Endothelial cell (in vitro differentiated cells): ENCODE data around the gene ZNF277. TPM values are rescaled to one million over a fixed set of nuclear protein-coding genes. Genes with fewer than 3 reads are reported as not detected.
A peak's percentile ranks its signal among the peaks of the same experiment; 100 is the strongest.

Source experiments
- DNase-seq: peaks from one replicate; pipeline ENCODE4 v3.0.0; 2021; ENCODE audit warnings: low spot score
- H3K27ac Mint-ChIP-seq: one replicate; pipeline ENCODE4 v1.8.0; 2021; ENCODE audit warnings: mixed read lengths, inconsistent platforms; ENCODE audit not compliant: unreplicated experiment
- H3K27me3 Mint-ChIP-seq: one replicate; pipeline ENCODE4 v1.8.0; 2021; ENCODE audit warnings: mild to moderate bottlenecking, moderate library complexity, mixed read lengths, inconsistent platforms; ENCODE audit not compliant: unreplicated experiment
- H3K36me3 Mint-ChIP-seq: one replicate; pipeline ENCODE4 v1.8.0; 2021; ENCODE audit warnings: mild to moderate bottlenecking, low read depth, mixed read lengths, inconsistent platforms; ENCODE audit not compliant: unreplicated experiment
- H3K4me1 Mint-ChIP-seq: one replicate; pipeline ENCODE4 v1.8.0; 2021; ENCODE audit warnings: mild to moderate bottlenecking, mixed read lengths, inconsistent platforms; ENCODE audit not compliant: unreplicated experiment
- H3K4me3 Mint-ChIP-seq: one replicate; pipeline ENCODE4 v1.8.0; 2021; ENCODE audit warnings: mild to moderate bottlenecking, mixed read lengths, inconsistent platforms; ENCODE audit not compliant: unreplicated experiment
- H3K9me3 Mint-ChIP-seq: one replicate; pipeline ENCODE4 v1.8.0; 2021; ENCODE audit warnings: mixed read lengths, inconsistent platforms; ENCODE audit not compliant: unreplicated experiment
- CTCF ChIP-seq: fragments of 200-600 bp; sonication (generic); IDR thresholded peaks from one replicate; pipeline ENCODE4 v1.5.0; 2021; ENCODE audit warnings: antibody characterized with exemption; ENCODE audit not compliant: unreplicated experiment
- total RNA-seq: library from RNA; stranded (reverse); fragmentation: NEBNext Ultra II Directional; extraction: Animal tissue kit (Norgen Biotek cat#: 25700); gene quantifications from one replicate; pipeline ENCODE4 v1.2.1, GENCODE V29; 2021; ENCODE audit not compliant: unreplicated experiment

Gene ZNF277
- total RNA-seq, 1 donor from 2014 or later = 26.1 TPM

GRCh38 chr7:112160771-112161150 lies 45.7 kb upstream of the ZNF277 start:
- peaks cover under 1% of the 10 kb centered on the region for H3K27me3 Mint-ChIP-seq

GRCh38 chr7:112161253-112162141 lies 45.0 kb upstream of the ZNF277 start:
- H3K4me3 Mint-ChIP-seq = no peak overlapping the region
- H3K4me1 Mint-ChIP-seq = peaks cover 43% of the 10 kb centered on the region
- TF ChIP-seq CTCF = no peak

More at GRCh38 chr7:112160771-112161150, 45.7 kb upstream of the ZNF277 start:
- H3K27ac Mint-ChIP-seq = no peak overlapping the region
- H3K4me3 Mint-ChIP-seq = no peak overlapping the region
- TF ChIP-seq CTCF = no peak
- DNase-seq = no peak
- no peaks in the 10 kb centered on the region for H3K9me3 Mint-ChIP-seq
- no peaks in the 10 kb centered on the region for H3K36me3 Mint-ChIP-seq
- peaks cover 43% of the 10 kb centered on the region for H3K4me1 Mint-ChIP-seq

GRCh38 chr7:112162142-112162766 lies 44.2 kb upstream of the ZNF277 start:
- H3K27ac Mint-ChIP-seq = no peak overlapping the region
- peak; percentile 69 for DNase-seq
- peaks cover 1% of the 10 kb centered on the region for H3K27me3 Mint-ChIP-seq
- TF ChIP-seq CTCF = no peak
- peaks cover 43% of the 10 kb centered on the region for H3K4me1 Mint-ChIP-seq
- no peaks in the 10 kb centered on the region for H3K9me3 Mint-ChIP-seq
- H3K36me3 Mint-ChIP-seq = no peaks in the 10 kb centered on the region
- peak overlapping the region; percentile 29 for H3K4me3 Mint-ChIP-seq

More at GRCh38 chr7:112161253-112162141, 45.0 kb upstream of the ZNF277 start:
- no peak for DNase-seq
- H3K27me3 Mint-ChIP-seq = peaks cover 1% of the 10 kb centered on the region
- H3K36me3 Mint-ChIP-seq = no peaks in the 10 kb centered on the region
- no peak overlapping the region for H3K27ac Mint-ChIP-seq
- no peaks in the 10 kb centered on the region for H3K9me3 Mint-ChIP-seq

GRCh38 chr7:112162784-112163506 lies 43.5 kb upstream of the ZNF277 start:
- no peaks in the 10 kb centered on the region for H3K36me3 Mint-ChIP-seq
- no peak overlapping the region for H3K27ac Mint-ChIP-seq
- no peak for DNase-seq
- H3K27me3 Mint-ChIP-seq = peaks cover 1% of the 10 kb centered on the region
- no peaks in the 10 kb centered on the region for H3K9me3 Mint-ChIP-seq
- peaks cover 41% of the 10 kb centered on the region for H3K4me1 Mint-ChIP-seq
- no peak for TF ChIP-seq CTCF
- no peak overlapping the region for H3K4me3 Mint-ChIP-seq
